Measurements from ENCODE around the gene PXT1. TPM values are rescaled to one million over a fixed set of nuclear protein-coding genes. Genes with fewer than 3 reads are reported as not detected.
A peak's percentile ranks its signal among the peaks of the same experiment; 100 is the strongest.

PXT1 gene
- total and polyA plus RNA-seq, 3 donors from 2014 or later: 1.8 to 4.2 (median 3.6) TPM

DNA sequence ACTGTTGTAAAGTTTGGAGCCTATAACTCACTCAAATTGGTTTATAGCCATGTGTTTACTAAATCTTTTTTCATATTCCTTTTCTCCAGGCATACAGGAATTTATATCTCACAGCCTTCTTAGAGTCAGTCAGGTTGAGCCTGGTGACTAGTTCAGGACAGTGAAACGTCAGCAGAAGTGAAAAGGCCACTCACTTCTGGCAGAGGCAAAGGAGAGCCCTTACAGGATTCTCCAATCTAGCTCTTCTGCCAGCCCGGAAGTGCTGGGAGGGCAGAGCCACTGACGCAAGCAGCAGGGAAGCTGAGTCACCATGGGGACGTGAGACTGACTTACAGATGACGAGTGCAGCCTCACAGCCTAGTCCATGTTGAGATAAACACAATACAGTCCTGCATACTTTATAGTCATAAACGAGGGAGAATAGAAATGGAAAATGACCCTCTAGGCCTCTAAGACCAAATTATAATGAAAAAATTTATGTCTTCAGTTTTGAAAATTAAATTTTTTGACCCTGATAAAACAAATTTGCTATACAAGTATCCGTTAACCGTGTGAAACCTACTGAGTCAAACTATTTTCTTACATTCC, 1.3 kb downstream of the PXT1 start:
- intact Hi-C loops (cut with DNase I; ENCODE audit: low total_unique reads): no loop called here
- H3K27me3 ChIP-seq: no peaks in the 10 kb centered on the region
- peak; percentile 95 for DNase-seq
- peaks cover 29% of the 10 kb centered on the region for H3K4me1 ChIP-seq
- H3K27ac ChIP-seq: peak overlapping the region; percentile 98 to 99
- TF ChIP-seq POLR2A (IDR thresholded peaks at IDR 0.05): no peak
- TF ChIP-seq CTCF (IDR thresholded peaks at IDR 0.05): no peak
- 35% methylated on average over 8 of the region's 8 CpGs for WGBS, 2 donors
- no peaks in the 10 kb centered on the region for H3K9me3 ChIP-seq
- H3K36me3 ChIP-seq (ENCODE audit: low read depth, missing control alignments): no peaks in the 10 kb centered on the region
- H3K4me3 ChIP-seq: no peak overlapping the region

DNA sequence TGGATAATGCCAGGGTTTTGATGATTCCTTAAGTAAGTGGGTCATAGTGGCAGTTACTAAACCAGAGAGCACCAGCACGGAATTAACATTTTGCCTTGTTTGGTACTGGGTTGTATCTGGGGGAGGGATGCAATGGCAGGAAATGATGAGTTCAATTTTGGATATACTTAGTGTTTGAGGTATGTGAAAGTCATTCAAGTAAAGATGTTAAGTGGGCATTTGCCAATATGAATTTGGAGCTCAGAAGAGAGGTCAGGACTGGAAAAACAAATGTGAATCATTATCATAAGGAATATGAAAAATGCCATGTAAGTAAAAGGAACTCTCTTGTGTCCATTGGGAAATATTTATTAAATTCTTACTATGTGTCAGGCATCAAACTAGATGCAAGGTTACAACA, 6.2 kb downstream of the PXT1 start:
- Histone ChIP-seq H3K4me3 (no peak overlapping the region), H3K4me1 (no peaks in the 10 kb centered on the region), H3K27ac (no peak overlapping the region), H3K36me3 (ENCODE audit: low read depth, missing control alignments) (no peaks in the 10 kb centered on the region), H3K9me3 (no peaks in the 10 kb centered on the region), H3K27me3 (no peaks in the 10 kb centered on the region)
- WGBS, 2 donors: 90 to 94% methylated on average over 1 of the region's 1 CpG
- TF ChIP-seq POLR2A (IDR thresholded peaks at IDR 0.05) (no peak), CTCF (IDR thresholded peaks at IDR 0.05) (no peak)
- intact Hi-C loops (cut with DNase I; ENCODE audit: low total_unique reads): no loop called here
- DNase-seq: no peak

DNA sequence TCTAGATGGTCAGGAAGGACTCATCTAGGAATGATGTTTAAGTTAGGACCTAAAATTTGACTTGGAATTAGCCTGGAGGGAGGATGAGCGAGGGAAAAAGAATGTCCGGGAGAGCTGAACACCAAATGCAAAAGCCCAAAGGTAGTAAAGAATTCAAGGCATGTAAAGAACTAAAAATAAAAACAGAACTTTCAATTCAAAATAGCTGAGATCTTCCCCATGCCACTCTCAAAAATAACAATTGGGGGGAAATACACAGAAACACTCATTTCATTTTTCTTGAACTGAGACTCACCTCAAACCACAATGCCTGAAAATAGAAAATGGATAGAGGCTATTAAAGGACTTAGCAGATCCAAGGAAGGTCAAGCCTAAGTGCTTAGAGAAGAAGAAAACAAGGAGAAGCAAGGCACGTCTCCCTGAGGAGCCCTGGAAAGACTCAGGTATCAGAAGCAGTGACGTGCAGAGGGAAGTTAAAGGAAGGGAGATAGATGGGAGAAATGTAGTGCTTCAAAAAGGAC, 10.4 kb downstream of the PXT1 start:
- no peak for DNase-seq
- H3K4me1 ChIP-seq: no peaks in the 10 kb centered on the region
- H3K27ac ChIP-seq: no peak overlapping the region
- intact Hi-C loops (cut with DNase I; ENCODE audit: low total_unique reads): no loop called here
- H3K9me3 ChIP-seq: no peaks in the 10 kb centered on the region
- no peaks in the 10 kb centered on the region for H3K27me3 ChIP-seq
- no peaks in the 10 kb centered on the region for H3K36me3 ChIP-seq (ENCODE audit: low read depth, missing control alignments)
- TF ChIP-seq POLR2A (IDR thresholded peaks at IDR 0.05) (no peak), CTCF (IDR thresholded peaks at IDR 0.05) (no peak)
- no peak overlapping the region for H3K4me3 ChIP-seq
- 77 to 94% methylated on average over 4 of the region's 4 CpGs for WGBS, 2 donors

DNA sequence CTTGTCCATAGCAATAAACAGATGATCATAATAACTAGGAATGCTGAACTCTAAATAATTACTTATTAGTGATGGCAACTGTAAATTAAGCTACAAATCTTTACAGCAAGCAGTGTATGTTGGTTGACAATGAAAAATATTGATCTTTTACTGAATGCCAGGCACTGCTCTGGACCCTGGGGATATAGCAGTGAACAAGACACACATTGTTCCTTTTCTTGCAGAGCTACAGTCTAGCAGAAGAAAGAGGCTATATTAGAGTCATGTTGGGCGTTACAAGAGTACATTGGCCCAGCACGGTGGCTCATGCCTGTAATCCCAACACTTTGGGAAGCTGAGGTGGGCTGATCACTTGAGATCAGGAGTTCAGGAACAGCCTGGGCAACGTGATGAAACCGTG, 11.5 kb downstream of the PXT1 start:
- intact Hi-C loops (cut with DNase I; ENCODE audit: low total_unique reads): no loop called here
- no peak overlapping the region for H3K27ac ChIP-seq
- no peaks in the 10 kb centered on the region for H3K4me1 ChIP-seq
- 92 to 95% methylated on average over 4 of the region's 4 CpGs for WGBS, 2 donors
- no peak for DNase-seq
- no peaks in the 10 kb centered on the region for H3K9me3 ChIP-seq
- H3K4me3 ChIP-seq: no peak overlapping the region
- H3K27me3 ChIP-seq: no peaks in the 10 kb centered on the region
- TF ChIP-seq POLR2A (IDR thresholded peaks at IDR 0.05) (no peak), CTCF (IDR thresholded peaks at IDR 0.05) (no peak)
- H3K36me3 ChIP-seq (ENCODE audit: low read depth, missing control alignments): no peaks in the 10 kb centered on the region

DNA sequence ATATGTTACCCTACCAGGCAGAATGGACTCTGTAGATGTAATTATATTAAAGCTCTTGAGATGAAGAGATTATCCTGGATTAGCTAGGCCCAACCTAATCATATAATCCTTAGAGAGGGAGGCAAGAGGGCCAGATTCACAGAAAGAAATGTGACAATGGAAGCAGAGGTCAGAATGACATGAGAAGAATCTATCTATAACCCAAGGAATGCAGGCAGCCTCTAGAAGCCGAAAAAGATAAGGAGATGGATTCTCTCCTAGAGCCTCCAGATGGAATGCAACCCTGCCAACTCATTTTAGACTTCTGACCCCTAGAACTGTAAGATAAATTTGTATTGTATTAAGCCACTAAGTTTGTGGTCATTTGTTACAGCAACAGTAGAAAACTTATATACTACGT, 12.3 kb downstream of the PXT1 start:
- no peak for DNase-seq
- intact Hi-C loops (cut with DNase I; ENCODE audit: low total_unique reads): no loop called here
- H3K4me3 ChIP-seq: no peak overlapping the region
- H3K27me3 ChIP-seq: no peaks in the 10 kb centered on the region
- no peaks in the 10 kb centered on the region for H3K9me3 ChIP-seq
- H3K27ac ChIP-seq: no peak overlapping the region
- TF ChIP-seq POLR2A (IDR thresholded peaks at IDR 0.05): no peak
- TF ChIP-seq CTCF (IDR thresholded peaks at IDR 0.05): no peak
- H3K36me3 ChIP-seq (ENCODE audit: low read depth, missing control alignments): no peaks in the 10 kb centered on the region
- H3K4me1 ChIP-seq: no peaks in the 10 kb centered on the region
- 63 to 67% methylated on average over 2 of the region's 2 CpGs for WGBS, 2 donors

Measured in testis (tissue), 3 donors.